Measurements from ENCODE around the gene MINDY1.

Gene MINDY1

GRCh38 chr1:150985179-150985825 is 21.4 kb downstream of the MINDY1 start:
- DNase-seq, result no peak

DNA sequence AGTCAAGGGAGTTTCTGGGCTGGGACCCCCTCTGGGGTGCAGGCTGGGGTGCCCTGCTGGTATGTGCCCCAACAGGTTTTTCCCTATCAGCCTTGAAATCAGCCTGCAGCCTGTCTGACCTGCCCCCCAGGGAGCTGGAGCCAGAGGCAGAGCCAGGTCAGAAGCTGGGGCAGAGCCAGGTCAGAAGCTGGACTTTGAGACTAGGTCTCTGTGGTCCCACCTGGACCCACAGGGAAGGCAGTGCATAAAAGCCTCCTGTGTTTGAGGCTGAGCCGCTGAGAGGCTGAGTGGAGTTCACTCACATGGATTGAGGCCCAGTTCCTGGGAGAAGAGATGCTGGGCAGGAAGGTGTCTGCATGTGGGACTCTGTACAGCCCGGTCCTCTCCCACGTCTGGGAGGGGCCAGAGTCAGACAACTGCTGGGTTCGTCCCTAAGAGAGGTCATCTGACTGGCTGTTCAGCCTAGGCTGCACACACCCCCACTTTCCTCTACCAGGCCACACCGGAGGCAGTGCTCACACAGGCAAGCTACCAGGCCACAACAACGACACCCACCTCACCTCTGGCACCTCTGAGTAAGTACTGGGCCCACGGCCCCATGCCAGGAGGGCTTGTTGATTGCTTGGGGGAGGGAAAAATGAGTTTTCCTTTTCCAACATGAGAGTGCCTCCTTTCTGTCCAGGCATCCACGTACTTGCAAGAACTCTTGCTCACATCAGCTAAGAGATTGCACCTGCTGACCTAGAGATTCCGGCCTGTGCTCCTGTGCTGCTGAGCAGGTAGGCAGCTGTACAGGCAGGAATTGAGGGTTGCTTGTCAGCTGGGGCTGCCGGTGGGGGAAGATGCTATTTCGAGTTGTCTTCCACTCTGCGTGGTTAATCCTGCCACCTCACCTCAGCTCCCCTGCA is 24.6 kb downstream of the MINDY1 start, which contains the start of gene ANXA9:
Gene ANXA9, plus strand, starts transcription at position 488 of the 908 bp plus-strand sequence. CDS start 814 bp downstream, outside the sequence.
- DNase-seq, result no peak

DNA sequence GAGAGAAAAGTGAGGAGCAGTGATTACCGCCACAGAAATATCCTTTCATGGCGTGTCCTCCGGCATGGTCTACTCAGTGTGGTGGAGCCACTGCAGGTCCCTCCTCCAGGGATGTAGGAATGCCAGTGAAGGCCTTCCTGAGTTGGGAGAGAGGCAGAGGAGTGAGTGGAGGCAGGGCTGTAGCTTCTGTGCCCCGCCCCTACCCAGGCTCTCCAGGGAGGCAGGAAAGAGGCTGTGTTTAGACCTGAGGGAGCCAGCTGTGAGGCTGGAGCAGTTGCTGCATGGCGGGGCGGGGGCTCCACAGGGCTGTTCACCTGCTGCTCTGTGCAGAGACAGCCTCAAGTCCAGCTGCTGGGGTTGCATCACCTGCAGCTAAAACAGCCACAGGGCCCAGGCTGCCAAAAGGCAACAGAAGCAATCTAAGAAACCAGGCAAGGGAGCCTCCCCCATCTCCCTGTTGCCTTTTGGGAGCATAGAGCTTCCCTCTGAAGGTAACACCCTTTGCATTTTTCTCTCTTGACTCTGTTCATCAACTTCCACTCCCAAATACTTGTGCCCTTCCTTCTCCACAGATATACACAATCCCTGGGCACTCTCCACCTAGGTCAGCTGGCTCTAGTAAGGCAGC is 25.4 kb downstream of the MINDY1 start:
- no peak for DNase-seq

DNA sequence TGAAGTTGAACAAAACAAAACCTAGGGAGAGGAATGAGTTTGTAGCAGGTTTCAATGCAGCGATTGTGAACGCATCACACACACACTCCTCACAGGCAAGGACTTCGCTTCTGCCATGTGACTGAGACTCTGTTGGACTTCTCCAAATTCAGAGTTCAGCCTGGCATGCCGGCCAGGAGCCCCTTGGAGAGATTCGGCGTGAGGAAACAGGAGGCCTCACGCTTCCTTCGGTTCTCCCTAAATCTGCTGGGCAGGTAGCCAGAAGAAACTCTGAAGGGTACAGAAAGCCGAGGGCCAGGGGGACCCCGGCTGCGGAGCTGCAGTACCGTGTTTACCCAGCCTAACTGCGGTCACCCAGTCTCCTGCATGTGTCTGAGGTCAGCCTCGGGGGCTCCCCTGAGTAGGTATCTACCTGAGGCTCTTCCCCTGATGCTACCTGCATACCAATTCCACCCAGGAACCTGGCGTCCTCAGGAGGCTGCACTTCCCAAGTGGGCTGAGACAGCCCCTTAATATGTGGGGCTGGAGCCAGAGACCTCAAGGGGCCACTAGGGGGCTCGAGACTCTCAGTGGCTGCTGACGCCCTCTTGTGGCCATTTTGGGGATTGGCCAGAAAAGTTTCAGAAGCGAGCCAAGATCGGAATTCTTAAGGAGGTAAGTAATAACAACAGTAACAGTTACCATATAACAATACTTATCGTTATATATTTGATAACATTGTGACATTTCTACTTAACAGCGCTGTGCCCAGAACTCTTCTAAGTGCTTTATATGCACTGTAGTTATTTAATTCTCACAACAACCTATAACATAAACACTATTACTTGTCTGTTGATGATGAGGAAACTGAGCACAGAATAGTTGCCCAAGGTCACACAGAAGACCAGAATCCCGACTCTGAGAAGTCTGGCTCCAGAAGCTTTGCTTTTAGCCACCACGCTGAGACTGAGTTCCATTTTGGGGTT is 27.3 kb downstream of the MINDY1 start:
- peak; percentile 89 for DNase-seq

DNA sequence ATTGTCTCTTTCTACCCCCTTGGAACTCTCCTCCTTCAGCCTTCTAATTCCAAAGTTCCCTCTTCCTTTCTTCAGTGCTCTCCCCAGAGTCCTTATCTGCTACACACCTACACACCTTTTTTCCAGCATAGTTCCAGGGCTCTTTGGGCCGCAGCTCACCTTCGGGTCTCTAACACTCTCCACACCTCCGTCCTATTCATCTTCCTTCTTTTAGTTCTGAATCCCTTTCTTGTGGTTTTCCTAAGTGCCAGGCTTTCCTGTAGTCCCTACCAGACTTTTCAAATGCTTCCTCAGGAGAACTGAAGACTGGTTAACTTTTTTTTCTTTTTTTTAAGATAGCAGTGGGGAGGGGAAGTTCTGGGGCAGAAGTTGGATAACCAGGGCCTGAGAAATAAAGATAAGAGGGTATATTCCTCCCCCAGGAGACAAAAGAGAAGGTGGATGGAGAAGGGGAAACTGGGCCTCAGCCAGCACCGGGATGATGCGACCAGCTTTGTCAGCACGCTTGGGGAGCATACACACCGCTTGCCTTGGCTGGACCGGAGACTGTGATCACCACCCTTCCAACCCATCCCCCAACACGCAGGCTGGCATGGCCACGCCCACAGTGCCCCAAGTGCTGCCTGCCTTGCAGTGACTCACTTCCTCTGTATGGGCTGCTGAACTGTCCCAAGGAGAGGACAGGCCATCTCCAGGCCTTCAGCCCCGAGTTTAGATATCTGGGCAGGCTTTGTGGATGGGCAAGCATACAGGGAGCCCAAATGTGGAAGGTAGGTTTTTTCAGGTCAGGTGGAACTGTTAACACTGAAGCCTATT is 29.6 kb downstream of the MINDY1 start:
- peak; percentile 57 for DNase-seq

DNA sequence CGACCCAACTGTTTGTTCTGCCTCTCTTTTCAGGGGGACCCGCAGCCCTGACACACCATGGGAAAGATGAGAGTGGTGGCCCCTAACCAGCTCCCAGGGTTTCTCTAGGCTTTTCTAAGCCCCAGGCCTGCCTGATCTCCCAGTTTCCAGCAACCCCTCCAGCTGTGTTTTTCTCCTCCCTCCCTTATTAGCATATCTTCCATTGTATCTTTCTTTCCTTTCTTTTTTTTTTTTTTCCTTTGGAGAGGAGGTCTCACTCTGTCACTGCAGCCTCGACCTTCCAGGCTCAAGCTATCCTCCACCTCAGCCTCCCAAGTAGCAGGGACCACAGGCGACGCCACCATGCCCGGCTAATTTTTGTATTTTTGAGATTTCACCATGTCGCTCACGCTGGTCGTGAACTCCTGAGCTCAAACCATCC is 30.3 kb downstream of the MINDY1 start:
- DNase-seq, result no peak

DNA sequence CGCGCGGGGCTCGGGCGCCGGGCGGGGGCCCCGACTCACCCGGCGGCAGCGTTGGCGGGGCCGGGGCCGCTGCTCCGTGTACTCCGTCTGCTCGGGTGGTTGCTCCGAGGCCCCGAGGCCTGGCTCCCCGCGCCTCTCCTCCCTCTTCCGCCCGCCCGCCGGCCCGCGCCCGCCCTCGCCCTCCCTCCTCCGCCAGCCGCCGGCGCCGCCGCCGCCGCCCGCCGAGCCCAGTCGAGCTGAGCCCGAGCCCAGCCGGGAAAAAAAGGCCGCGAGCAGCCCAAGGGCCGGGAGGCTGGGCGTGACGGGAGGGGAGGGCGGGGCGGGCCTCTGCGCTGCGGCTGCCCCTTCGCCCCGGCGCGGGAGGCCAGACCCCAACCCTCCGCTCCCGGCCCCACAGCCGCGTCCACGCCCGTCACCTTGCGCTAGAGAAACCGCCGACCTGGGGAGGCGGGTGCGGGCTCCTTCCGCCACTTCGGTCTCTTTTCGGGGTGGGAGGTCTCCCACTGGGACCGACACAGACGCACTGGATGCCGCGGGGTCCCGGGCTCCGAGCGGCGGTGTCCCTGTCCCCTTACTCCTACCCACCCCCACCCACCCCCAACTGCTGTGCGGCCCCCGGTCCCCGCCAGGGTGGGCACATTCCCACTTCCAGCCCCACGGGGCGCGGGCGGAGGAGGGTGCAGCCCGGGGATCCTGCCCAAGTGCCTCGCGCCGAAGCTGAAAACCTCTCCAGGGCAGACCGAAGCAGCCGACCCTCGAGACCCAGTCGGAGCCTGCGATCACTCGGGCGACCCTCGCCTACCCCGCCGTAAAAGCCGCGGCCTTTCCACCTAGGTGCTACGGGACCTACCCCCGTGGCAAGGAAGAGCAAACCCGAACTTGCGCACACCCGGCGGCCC is 31.9 kb downstream of the MINDY1 start, which contains the start of gene CERS2:
Gene CERS2, minus strand, starts transcription at position 256 of the 899 bp plus-strand sequence. CDS start 5,745 bp downstream, outside the sequence.
- peak; percentile 87 for DNase-seq

DNA sequence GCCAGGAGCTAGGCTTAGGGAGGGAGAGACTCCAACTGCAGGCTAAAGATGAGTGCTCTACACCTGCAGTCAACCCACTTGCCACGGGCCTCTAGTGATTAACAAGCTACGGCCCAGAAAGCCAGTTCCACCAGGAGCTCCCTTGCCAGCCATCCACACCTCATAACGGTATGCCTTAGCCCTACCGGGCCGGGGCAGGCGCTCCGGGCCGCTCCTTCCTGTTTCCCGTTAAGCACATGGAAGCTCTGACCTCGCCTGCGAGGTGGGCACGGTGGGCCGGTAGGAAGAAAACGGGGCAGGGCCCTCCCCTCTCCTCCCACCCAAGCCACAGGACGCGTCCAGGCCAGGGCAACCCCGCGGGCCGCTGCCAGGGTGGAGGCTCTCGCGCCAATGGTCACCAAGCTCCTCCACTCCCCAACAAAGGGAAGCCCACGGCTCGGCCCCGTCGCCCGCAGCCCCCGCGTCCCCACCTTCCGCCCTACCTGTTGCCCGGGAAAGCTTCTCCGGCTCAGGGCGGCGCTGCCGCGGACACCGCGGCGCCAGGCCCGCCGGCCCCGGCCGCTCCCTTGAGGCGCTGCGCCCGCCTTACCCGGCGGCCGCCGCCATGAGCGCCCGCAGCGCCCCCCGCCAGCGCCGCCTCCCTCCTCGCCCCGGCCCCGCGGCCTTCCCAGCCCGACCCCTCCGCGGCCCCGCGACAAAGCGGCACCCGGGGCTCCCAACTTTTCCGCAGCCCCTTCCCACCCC is 32.7 kb downstream of the MINDY1 start:
- no peak for DNase-seq

GRCh38 chr1:150973258-150973835 is 33.4 kb downstream of the MINDY1 start:
- DNase-seq, result no peak

DNA sequence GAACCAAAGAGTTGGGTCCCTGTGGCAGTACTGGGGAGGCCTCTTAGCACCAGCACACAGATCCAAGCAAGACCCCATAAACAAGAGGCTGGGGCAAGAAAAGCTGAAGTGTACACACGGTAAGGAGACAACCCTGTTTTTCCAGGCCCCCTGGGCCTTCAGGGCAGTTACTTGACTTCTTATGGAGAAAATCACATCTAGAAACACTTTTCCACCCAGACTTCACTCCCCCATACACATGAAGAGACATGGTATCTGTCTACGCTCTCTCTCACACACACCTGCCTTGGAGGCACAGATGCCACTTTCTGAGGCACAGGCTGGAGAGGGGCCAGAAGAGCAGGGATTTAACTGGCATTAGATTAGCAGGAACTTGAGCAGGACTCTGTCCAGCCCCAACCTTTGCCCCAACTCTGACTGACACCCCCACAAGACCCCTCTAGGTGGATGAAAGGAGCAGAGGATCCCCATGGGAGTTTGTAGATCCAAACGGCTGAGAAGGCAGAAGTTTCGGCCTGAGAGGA is 34.2 kb downstream of the MINDY1 start:
- DNase-seq, result no peak

DNA sequence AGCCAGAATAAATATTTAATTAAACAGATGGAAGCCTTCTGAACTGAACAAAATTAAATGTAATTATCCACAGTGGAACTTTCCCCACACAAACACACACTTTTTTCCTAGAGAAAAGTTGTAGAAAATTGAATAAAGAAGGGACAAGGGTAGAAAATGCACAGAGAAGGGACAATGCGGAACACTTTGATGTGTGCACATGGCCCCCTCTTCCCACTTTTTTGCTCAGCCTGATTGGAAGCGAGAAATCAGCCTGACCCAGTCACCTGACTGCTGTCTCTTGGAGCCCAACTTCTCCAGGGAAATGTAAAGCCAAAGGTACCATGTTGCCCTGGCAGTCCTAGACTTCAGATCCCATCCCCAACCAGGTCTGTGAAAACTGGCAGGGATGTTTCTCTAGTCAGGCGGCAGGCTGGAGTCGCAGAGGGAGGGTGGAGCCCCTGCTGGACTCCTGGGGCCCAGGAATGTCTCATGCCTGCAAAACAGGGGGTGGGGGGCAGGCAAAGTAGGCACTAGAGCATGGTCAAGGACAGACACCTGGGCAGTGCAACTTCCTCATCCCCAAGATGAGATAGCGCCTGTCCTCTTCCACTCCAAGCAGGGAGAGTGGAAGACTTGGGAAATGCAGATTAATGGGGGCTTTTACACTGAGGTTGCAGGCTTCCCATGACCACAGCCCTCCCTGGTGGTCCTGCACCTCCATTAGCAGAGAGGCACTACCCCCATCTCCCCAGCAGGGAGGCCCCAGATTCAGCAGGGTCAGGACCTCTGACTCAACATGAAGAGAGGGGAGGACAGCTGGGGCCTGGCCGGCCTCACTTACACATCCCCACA is 34.9 kb downstream of the MINDY1 start:
- DNase-seq, result no peak

GRCh38 chr1:150970808-150971582 is 35.7 kb downstream of the MINDY1 start:
- DNase-seq, result peak; percentile 41

DNA sequence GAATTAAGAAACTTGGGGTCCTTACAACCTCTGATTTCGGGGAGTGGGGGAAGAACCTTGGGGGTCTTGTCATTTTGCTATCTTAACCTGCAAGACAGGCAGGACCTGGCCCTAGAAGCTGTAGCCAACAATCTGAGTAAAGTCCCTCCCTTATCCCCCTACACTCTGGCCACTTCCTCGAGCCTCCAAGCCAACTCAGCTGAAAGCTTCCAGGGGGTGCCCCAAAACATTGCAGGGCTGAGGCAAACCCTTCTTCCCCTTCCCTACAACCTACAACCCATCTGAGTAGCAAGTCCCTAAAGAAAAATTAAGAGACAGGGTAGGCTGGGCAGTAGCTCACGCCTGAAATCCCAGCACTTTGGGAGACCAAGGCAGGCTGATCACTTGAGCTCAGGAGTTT is 37.1 kb downstream of the MINDY1 start:
- no peak for DNase-seq

GRCh38 chr1:150968491-150968890 is 38.2 kb downstream of the MINDY1 start:
- DNase-seq, result no peak

DNA sequence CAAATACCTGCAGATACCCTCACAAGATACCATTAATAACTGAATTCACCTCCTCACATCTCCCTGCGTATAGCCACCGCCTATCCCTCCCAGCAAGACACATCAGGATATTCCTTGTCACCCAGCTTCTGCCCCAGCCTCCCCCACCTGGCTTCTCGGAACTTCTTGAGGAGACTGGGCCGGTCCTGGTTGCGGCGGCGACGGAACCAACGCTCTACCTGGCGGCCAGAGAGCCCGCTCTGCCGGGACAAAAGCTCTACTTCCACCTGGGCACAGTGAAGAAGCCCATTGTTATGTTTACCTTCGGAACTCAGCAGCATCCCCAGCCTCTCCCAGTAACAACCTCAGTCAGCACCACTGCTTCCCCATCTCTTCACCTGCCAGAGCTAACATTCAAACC is 38.8 kb downstream of the MINDY1 start:
- no peak for DNase-seq

GRCh38 chr1:150966011-150966410 is 40.7 kb downstream of the MINDY1 start:
- DNase-seq, result no peak

GRCh38 chr1:150965605-150966004 is 41.1 kb downstream of the MINDY1 start:
- DNase-seq, result no peak

Data from fibroblast of skin of scalp (primary cell).